Mucosa of rectum (tissue), 2 donors: ENCODE results near the gene PAEP.

ENCODE experiments used
- H3K27ac ChIP-seq, 2 donors: one replicate each; pipeline ENCODE4 v1.7.0; 2013; ENCODE audit warnings: inconsistent platforms in 2 of 2, low read depth in 2 of 2, low read length in 2 of 2
- H3K27me3 ChIP-seq, 2 donors: one replicate each; pipeline ENCODE4 v1.7.0; 2013; ENCODE audit warnings: low read length in 2 of 2; ENCODE audit not compliant: control insufficient read depth in 2 of 2, insufficient read depth in 2 of 2
- H3K36me3 ChIP-seq, 2 donors: one replicate each; pipeline ENCODE4 v1.7.0; 2013; ENCODE audit warnings: low read length in 2 of 2; ENCODE audit not compliant: control insufficient read depth in 2 of 2, insufficient read depth in 2 of 2
- H3K4me1 ChIP-seq, 2 donors: one replicate each; pipeline ENCODE4 v1.7.0; 2013; ENCODE audit warnings: low read length in 2 of 2, mild to moderate bottlenecking in 1 of 2; ENCODE audit not compliant: control insufficient read depth in 2 of 2, insufficient read depth in 2 of 2
- H3K4me3 ChIP-seq, 2 donors: one replicate each; pipeline ENCODE4 v1.7.0; 2013; ENCODE audit warnings: low read length in 2 of 2
- H3K9ac ChIP-seq, 2 donors: one replicate each; pipeline ENCODE4 v1.7.0; 2013; ENCODE audit warnings: low read length in 2 of 2, low read depth in 1 of 2, mild to moderate bottlenecking in 1 of 2
- H3K9me3 ChIP-seq, 2 donors: one replicate each; pipeline ENCODE4 v1.7.0; 2013; ENCODE audit warnings: low read length in 2 of 2; ENCODE audit not compliant: control insufficient read depth in 2 of 2
- donor health status: healthy.
- donor health status: Normal muscosa, but diverticular disease.

PAEP gene

DNA sequence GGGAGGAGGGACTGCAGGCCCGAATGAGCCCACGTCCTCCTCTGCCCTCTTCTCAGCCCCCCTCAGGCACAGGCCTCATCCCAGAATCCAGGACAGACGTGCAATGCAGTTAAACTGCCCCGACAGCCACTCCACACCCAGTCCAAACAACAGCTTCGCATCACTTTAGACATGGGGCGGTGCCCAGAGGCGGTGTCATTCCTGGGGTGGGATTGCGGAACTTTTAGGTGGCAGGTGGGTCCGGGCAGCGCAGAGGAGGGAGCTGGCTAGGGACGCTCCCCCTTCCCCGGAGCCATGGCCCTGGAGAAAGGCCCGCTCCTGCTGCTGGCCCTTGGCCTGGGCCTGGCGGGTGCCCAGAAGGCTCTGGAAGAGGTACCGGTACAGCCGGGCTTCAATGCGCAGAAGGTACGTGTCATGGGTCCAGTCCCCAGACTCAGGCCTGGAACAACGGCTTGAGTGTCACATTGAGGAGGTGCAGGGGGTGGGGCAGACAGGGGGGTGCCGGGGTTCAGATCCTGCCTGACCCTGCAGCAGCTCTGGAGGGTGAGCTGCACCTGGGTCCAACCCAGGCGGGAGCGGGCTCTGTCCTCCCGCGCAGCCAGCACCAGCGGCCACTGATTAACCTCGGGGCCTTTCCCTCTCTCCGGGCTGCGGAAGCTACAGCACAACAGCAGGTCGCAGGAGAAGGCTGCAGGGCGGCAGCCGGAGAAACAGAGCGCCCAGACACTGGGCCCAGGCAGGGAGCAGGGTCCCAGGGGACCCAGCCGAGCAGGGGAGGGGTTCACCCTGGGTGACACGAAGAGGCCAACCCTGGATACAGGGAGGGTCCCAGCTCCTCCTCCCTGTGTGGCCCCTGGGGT, 52.6 kb downstream of the PAEP start:
- peaks cover 0 to 4% of the 10 kb centered on the region in 2 donors for H3K27me3 ChIP-seq
- no peaks in the 10 kb centered on the region for H3K4me1 ChIP-seq
- H3K9ac ChIP-seq, result no peak overlapping the region
- H3K4me3 ChIP-seq, result no peak overlapping the region
- H3K27ac ChIP-seq, result no peak overlapping the region
- H3K9me3 ChIP-seq, result no peaks in the 10 kb centered on the region
- H3K36me3 ChIP-seq, result no peaks in the 10 kb centered on the region

DNA sequence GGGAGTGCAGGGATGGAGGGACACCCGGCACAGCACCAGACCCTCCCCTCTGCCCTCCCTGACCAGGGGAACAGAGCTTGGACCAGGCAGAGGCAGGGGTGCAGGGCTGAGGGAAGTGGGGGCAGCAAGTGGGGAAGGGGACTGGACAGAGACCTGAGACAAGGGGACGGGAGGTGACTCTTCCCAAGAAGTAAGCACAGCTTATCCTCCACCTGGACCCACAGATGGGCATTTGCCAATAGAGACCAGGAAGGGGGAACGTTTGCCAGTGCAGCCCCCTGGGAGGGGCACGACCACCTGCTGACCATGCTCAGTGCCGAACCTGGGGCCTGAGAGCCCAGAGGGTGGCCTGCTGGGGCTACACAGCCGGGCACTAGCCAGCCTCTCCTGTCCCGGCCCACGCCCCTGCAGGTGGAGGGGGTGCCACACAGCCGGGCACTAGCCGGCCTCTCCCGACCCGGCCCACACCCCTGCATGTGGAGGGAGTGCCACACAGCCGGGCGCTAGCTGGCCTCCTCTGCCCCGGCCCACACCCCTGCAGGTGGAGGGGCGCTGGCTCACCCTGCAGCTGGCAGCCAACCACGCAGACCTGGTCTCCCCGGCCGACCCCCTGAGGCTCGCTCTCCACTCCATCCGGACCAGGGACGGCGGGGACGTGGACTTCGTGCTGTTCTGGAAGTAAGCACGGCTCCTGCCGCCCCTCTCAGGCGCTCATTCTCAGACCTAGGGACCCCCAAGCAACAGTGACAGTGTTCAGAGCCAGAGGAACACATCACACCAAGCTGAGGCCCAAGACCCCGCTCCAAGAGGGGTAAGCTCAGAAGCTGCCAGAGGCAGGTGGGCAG, 53.5 kb downstream of the PAEP start:
- no peaks in the 10 kb centered on the region for H3K4me1 ChIP-seq
- H3K27ac ChIP-seq, result no peak overlapping the region
- no peak overlapping the region for H3K9ac ChIP-seq
- no peaks in the 10 kb centered on the region for H3K36me3 ChIP-seq
- peaks cover 2 to 4% of the 10 kb centered on the region in 2 donors for H3K27me3 ChIP-seq
- no peaks in the 10 kb centered on the region for H3K9me3 ChIP-seq
- no peak overlapping the region for H3K4me3 ChIP-seq

DNA sequence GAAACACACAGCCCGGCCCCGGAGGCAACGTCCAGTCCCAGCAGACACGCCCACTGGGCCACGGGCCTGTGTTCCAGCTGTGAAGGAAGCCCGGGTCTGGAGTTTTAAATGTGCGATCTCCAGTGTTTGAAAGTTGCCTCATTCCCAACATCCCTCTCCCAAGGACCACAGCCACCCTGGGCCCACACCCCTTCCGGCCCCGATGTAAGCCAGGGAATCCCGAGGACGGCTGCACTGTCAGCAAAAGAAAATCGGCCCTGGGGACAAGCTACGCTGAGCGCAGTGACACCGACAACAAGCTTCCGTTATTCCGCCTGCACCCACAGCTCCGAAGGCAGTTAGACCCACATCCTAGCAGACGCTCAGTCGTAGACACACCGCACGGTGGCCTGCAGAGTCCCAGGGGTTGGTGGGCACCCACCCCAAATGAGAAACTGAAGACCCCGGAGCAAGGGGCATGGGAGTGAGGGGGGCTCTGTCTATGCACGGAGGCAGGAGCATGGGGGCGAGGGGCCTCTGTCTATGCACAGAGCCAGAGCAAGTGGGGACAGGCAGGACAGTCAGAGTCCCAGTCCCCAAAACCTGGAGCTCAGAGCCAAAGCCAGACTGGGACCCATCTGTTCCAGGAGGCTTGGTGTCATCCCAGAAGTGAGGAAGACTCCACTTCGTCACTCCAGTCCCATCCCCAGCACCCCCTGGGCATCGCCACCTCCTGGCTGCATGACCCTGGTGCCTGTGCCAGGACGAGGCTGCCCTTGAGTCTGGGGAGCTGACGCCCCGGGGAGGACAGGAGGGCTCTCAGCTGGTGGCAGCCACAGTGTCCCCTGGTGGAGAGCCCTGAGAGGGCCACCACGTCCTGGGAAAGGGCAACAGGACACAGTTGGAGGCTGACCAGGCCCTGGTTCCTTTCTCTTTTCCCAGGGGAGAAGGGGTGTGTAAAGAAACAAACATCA, 54.4 kb downstream of the PAEP start:
- Histone ChIP-seq H3K27me3 (peaks cover 2 to 4% of the 10 kb centered on the region in 2 donors), H3K9me3 (no peaks in the 10 kb centered on the region), H3K9ac (no peak overlapping the region), H3K36me3 (no peaks in the 10 kb centered on the region), H3K27ac (no peak overlapping the region), H3K4me1 (no peaks in the 10 kb centered on the region), H3K4me3 (no peak overlapping the region)
